Nephron progenitor cell (in vitro differentiated cells): Measurements from ENCODE around the gene MSI2.

ENCODE experiments used
- DNase-seq: peaks from one replicate; pipeline ENCODE4 v3.0.0; 2021
- H3K27ac Mint-ChIP-seq: 2 replicates; pipeline ENCODE4 v1.8.0; 2021; ENCODE audit warnings: mild to moderate bottlenecking, moderate library complexity, mixed read lengths
- H3K27me3 Mint-ChIP-seq: 2 replicates; pipeline ENCODE4 v1.8.0; 2021; ENCODE audit warnings: mild to moderate bottlenecking, low read depth, mixed read lengths; ENCODE audit not compliant: poor library complexity
- H3K36me3 Mint-ChIP-seq: 2 replicates; pipeline ENCODE4 v1.8.0; 2021; ENCODE audit warnings: low read depth, mixed read lengths
- H3K4me1 Mint-ChIP-seq: 2 replicates; pipeline ENCODE4 v1.8.0; 2021; ENCODE audit warnings: mixed read lengths
- H3K4me3 Mint-ChIP-seq: 2 replicates; pipeline ENCODE4 v1.8.0; 2021; ENCODE audit warnings: mild to moderate bottlenecking, moderate library complexity, mixed read lengths
- H3K9me3 Mint-ChIP-seq: 2 replicates; pipeline ENCODE4 v1.8.0; 2021; ENCODE audit warnings: mild to moderate bottlenecking, moderate library complexity, mixed read lengths
- TF ChIP-seq, protein P1 (sequence below): fragments of 200-600 bp; sonication (generic); IDR thresholded peaks from 2 replicates; pipeline ENCODE4 v1.5.0; 2021; ENCODE audit warnings: antibody characterized with exemption

MSI2 gene

DNA sequence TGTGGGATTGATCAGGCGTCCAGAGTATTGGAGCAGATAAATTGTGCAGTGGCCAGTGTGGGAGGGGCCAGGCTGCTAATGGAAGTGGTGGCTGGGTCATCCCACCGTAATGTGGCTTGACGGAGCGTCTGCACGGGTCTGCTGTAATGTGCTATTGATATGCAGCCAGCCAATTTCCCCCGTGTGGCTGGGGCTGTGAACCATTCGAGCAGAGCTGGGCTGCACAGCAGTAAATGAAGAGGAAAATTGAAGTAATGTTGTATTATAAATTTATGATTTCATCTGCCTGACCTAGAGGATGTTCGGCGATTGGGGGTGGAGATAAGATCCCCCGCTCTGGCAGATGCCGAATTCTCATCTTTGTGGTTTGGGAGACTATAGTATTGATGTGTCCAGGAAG lies 367.3 kb downstream of the MSI2 start:
- peaks cover 48% of the 10 kb centered on the region for H3K4me1 Mint-ChIP-seq

DNA sequence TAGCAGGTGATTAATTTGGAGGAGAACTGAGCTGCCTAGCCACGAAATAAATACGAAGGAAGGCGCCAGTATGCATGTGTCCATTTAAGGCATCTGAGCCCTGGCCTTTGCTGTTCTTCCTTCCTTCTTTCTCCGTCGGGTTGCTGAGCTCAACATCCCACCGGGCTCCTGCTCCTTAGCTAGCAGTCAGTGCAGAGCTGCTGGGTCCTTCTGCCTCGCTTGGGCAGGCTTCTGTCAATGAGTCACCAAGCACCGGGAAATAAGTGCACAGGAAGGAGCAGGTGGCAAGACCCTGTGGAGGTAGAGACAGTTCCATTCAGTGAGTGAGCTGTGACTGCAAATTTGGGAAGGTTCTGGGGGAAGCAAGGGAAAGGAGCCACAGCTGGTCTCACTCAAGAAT lies 368.1 kb downstream of the MSI2 start:
- H3K4me3 Mint-ChIP-seq, result no peak overlapping the region
- peak overlapping the region; percentile 82 for H3K27ac Mint-ChIP-seq
- H3K27me3 Mint-ChIP-seq, result no peaks in the 10 kb centered on the region
- TF ChIP-seq, protein P1, sequence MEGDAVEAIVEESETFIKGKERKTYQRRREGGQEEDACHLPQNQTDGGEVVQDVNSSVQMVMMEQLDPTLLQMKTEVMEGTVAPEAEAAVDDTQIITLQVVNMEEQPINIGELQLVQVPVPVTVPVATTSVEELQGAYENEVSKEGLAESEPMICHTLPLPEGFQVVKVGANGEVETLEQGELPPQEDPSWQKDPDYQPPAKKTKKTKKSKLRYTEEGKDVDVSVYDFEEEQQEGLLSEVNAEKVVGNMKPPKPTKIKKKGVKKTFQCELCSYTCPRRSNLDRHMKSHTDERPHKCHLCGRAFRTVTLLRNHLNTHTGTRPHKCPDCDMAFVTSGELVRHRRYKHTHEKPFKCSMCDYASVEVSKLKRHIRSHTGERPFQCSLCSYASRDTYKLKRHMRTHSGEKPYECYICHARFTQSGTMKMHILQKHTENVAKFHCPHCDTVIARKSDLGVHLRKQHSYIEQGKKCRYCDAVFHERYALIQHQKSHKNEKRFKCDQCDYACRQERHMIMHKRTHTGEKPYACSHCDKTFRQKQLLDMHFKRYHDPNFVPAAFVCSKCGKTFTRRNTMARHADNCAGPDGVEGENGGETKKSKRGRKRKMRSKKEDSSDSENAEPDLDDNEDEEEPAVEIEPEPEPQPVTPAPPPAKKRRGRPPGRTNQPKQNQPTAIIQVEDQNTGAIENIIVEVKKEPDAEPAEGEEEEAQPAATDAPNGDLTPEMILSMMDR, result no peak
- H3K9me3 Mint-ChIP-seq, result no peaks in the 10 kb centered on the region
- peaks cover 48% of the 10 kb centered on the region for H3K36me3 Mint-ChIP-seq
- peaks cover 48% of the 10 kb centered on the region for H3K4me1 Mint-ChIP-seq
- no peak for DNase-seq

More for the DNA sequence above, 367.3 kb downstream of the MSI2 start:
- Mint-ChIP-seq H3K27ac (peak overlapping the region; percentile 98), H3K36me3 (peaks cover 48% of the 10 kb centered on the region), H3K4me3 (peak overlapping the region; percentile 12), H3K9me3 (no peaks in the 10 kb centered on the region), H3K27me3 (no peaks in the 10 kb centered on the region)
- DNase-seq, result no peak
- TF ChIP-seq, protein P1, result no peak

DNA sequence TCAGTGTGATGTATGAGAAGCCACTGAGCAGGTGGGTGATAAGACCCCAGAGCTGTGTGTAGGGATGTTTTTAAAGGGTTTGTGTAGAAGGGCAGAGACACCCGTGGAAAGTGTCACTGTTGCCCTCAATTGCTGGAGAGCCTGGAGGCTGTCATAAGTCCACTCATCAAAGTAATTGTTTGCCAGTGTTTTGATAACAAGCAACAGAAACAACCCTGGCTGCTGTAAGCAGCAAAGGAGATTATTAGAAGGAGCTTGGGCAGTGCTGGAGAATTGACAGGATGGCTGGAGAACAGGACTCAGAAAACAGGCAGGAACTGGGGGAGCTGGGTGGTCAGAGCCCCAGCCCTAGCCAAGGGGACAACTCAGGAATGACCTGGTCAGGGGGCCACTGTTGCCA lies 369.2 kb downstream of the MSI2 start:
- Mint-ChIP-seq H3K27me3 (no peaks in the 10 kb centered on the region), H3K36me3 (peaks cover 44% of the 10 kb centered on the region), H3K4me1 (peaks cover 48% of the 10 kb centered on the region), H3K27ac (peak overlapping the region; percentile 34), H3K9me3 (no peaks in the 10 kb centered on the region), H3K4me3 (no peak overlapping the region)
- TF ChIP-seq, protein P1, result no peak
- no peak for DNase-seq

DNA sequence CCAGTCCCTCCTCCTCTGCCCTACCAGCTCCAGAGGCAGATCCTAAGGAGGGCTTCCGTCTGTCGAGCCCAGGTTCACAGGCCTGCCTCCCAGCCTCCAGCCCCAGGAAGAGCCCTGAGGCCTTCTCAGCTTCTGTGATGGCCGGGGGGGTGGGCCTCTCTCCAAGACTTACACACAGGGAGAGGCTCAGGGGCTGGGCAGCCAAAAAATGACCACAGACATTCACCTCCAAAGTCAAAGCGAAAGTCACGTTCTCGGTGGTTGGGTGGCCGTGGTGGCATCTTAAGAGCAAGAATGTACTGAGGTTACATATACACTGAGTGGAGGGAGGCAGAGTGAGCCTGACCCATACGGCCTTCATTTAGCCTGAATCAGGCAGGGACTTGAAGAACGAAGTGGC lies 369.6 kb downstream of the MSI2 start:
- Mint-ChIP-seq H3K27me3 (no peaks in the 10 kb centered on the region), H3K36me3 (peaks cover 45% of the 10 kb centered on the region), H3K27ac (no peak overlapping the region), H3K4me3 (no peak overlapping the region), H3K9me3 (no peaks in the 10 kb centered on the region), H3K4me1 (peaks cover 48% of the 10 kb centered on the region)
- TF ChIP-seq, protein P1, result no peak
- DNase-seq, result no peak

DNA sequence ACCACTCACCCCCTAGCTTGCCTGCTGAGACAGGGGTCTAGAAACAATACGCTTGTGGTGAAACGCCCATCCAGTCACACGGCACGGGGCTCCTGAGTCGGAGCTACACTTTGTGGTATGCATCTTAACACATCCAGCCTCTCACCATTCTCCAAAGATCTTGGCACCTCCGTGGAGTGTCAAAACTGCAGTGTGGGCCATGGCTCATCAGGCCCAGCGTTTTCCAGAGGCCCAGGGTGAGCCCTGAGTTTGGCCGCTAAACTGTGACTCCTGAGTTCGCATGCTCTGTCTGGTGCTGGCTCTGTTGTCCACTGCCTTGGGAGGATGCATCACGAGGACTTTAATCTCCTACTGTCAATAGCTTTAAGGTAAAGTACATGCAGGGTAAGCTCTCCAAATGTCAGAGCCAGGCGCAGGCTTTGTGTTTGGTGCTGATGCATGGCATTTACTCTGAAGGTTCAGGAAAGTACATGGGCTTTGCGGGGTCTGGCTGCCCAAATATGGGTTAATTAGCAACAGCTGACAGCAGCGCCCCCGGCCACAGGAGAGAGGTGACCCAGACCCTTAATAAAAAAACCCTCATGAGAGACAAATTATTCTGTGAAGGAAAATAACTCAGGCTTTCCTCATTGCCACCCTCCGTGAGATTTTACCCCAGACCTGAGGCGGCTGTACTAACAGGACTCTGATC lies 370.3 kb downstream of the MSI2 start:
- Mint-ChIP-seq H3K27ac (peak overlapping the region; percentile 69), H3K9me3 (no peaks in the 10 kb centered on the region)

More for the DNA sequence above, 370.3 kb downstream of the MSI2 start:
- no peak overlapping the region for H3K4me3 Mint-ChIP-seq
- peaks cover 49% of the 10 kb centered on the region for H3K36me3 Mint-ChIP-seq
- peaks cover 45% of the 10 kb centered on the region for H3K4me1 Mint-ChIP-seq
- no peaks in the 10 kb centered on the region for H3K27me3 Mint-ChIP-seq
- TF ChIP-seq, protein P1, result no peak
- DNase-seq, result no peak
